Testis (tissue), 3 donors: ENCODE data around the gene ACAD11. TPM values are rescaled to one million over a fixed set of nuclear protein-coding genes. Genes with fewer than 3 reads are reported as not detected.

Experiments used
- DNase-seq: peaks from one replicate; pipeline ENCODE4 v3.0.0-alpha.2; 2019
- H3K27ac ChIP-seq, 2 donors: fragments of 200-600 bp; sonication (generic); one replicate each; pipeline ENCODE4 v1.5.1; 2019
- H3K27me3 ChIP-seq: fragments of 200-600 bp; sonication (generic); one replicate; pipeline ENCODE4 v1.5.1; 2019
- H3K36me3 ChIP-seq: fragments of 200-600 bp; sonication (generic); one replicate; pipeline ENCODE4 v1.5.1; 2017; ENCODE audit warnings: low read depth; ENCODE audit errors: missing control alignments
- H3K4me1 ChIP-seq: fragments of 200-600 bp; sonication (generic); one replicate; pipeline ENCODE4 v1.5.1; 2019
- H3K4me3 ChIP-seq, 2 donors: fragments of 200-600 bp; sonication (generic); one replicate each; pipeline ENCODE4 v1.5.1; 2017 to 2019
- H3K9me3 ChIP-seq: fragments of 200-600 bp; sonication (generic); one replicate; pipeline ENCODE4 v1.5.1; 2017
- CTCF ChIP-seq, 3 experiments: fragments of 450-650 bp in 2 of 3; fragments of 200-600 bp in 1 of 3; sonication (generic) in 1 of 3; IDR thresholded peaks; one replicate each; pipeline ENCODE4 v1.5.1; 2016 to 2019; ENCODE audit warnings: antibody characterized with exemption in 3 of 3, mild to moderate bottlenecking in 2 of 3, moderate library complexity in 1 of 3
- POLR2A ChIP-seq: fragments of 450-650 bp; IDR thresholded peaks from one replicate; pipeline ENCODE4 v1.6.1; 2017; ENCODE audit warnings: antibody characterized with exemption, mild to moderate bottlenecking, moderate library complexity
- WGBS, 2 donors: methylation state at CpG; one replicate each; pipeline ENCODE4 v1.1.5; 2018; 5-methylcytosine and 5-hydroxymethylcytosine counted together
- intact Hi-C: fragments of 100-400 bp; cut with DNase I; formaldehyde crosslinking; loops from one replicate; pipeline ENCODE4 v1.15.1; 2023; ENCODE audit warnings: low total_unique reads
- polyA plus RNA-seq: library from polyadenylated mRNA; stranded (reverse); fragments of 350-450 nt; fragmentation: Illumina TruSeq; extraction: RNeasy Lipid Tissue Mini Kit (QIAGEN cat#74804); gene quantifications from one replicate; pipeline ENCODE4 v1.2.3, GENCODE V29; 2014; ENCODE audit warnings: low read depth, low replicate concordance; ENCODE audit not compliant: insufficient read depth
- total RNA-seq, 2 donors: library from RNA; depleted of rRNA; stranded (reverse); fragments of >200 nt; gene quantifications; one replicate each; pipeline ENCODE4 v1.2.3, GENCODE V29; 2016

ACAD11 gene
- total and polyA plus RNA-seq, 3 donors from 2014 or later, result 26.1 to 37.9 (median 37.2) TPM

DNA sequence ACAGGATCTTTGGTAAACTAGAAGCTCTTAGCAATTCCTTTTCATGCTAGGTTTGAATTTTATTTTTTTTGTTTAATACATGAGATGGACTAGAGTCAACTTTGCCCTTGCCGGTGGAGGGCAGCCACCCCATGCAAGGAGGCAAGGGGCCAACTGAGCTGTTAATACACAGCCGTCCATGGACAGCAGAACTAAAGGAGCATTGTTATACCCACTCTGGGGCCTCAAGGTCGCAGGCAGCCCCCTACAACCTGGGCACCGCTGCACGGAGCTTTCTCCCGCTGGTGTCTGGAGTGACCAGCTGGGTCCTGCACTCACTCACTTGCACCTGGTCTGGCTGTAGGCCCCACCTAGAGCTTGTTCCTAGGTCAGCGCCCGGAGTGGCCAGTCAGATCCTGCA lies 110.4 kb downstream of the ACAD11 start:
- no peaks in the 10 kb centered on the region for H3K27me3 ChIP-seq
- no peaks in the 10 kb centered on the region for H3K36me3 ChIP-seq
- H3K4me1 ChIP-seq, result peaks cover 11% of the 10 kb centered on the region
- H3K27ac ChIP-seq, result no peak overlapping the region
- intact Hi-C loops, result no loop called here
- no peak for TF ChIP-seq CTCF (IDR thresholded peaks at IDR 0.05)
- no peak for TF ChIP-seq POLR2A
- 76 to 85% methylated on average over 8 of the region's 8 CpGs for WGBS, 2 donors
- no peaks in the 10 kb centered on the region for H3K9me3 ChIP-seq
- H3K4me3 ChIP-seq, result no peak overlapping the region
- no peak for DNase-seq

DNA sequence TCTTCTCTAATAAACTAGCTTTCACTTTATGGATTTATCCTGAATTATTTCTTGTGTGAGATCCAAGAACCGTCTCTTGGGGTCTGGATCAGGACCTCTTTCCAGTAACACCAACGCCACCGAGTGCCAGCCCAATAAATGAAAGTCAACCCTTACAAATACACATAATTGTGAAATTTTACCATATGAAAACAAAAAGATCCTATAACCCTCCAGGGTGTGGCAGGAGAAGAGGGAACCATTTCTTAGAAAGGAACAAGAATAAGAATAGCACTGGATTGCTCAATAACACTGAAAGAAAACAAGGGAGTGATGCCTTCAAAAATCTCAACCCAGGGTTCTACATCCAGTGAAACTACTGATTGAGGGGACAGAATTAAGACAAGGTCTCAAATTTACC lies 114.1 kb downstream of the ACAD11 start:
- DNase-seq, result no peak
- Histone ChIP-seq H3K27me3 (no peaks in the 10 kb centered on the region), H3K9me3 (no peaks in the 10 kb centered on the region), H3K4me1 (peaks cover 5% of the 10 kb centered on the region), H3K4me3 (no peak overlapping the region), H3K36me3 (no peaks in the 10 kb centered on the region), H3K27ac (no peak overlapping the region)
- no peak for TF ChIP-seq POLR2A
- TF ChIP-seq CTCF (IDR thresholded peaks at IDR 0.05), result no peak
- WGBS, 2 donors, result 71 to 76% methylated on average over 3 of the region's 3 CpGs
- intact Hi-C loops, result no loop called here

DNA sequence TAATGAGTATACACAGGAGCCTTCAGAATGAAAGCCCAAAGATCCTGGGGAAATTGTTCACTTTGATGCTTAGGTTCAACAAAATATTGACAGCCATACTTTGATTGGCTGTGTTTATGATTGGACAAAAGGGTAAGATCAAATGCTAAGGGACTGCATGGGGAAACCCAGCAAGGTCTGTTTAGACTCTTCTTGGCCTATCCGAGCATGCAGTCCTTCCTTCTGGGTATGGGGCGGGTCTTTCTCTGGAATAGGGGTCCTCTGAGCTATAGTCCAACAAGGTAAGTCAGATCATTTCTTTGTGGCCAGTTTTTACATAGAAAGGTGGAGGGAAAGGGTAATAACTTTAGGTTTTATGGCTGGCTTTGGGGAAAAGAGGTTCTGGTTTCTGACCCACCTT lies 115.5 kb downstream of the ACAD11 start:
- H3K36me3 ChIP-seq, result no peaks in the 10 kb centered on the region
- H3K27ac ChIP-seq, result no peak overlapping the region
- 95% methylated on average over 2 of the region's 2 CpGs for WGBS, 2 donors
- intact Hi-C loops, result loop anchor here (5.0 kb wide), 1 partner anchor 98 kb away; no protein-coding TSS in a partner anchor
- H3K4me1 ChIP-seq, result no peaks in the 10 kb centered on the region
- H3K9me3 ChIP-seq, result no peaks in the 10 kb centered on the region
- TF ChIP-seq POLR2A, result no peak
- no peak for TF ChIP-seq CTCF (IDR thresholded peaks at IDR 0.05)
- no peak overlapping the region for H3K4me3 ChIP-seq
- no peak for DNase-seq
- H3K27me3 ChIP-seq, result no peaks in the 10 kb centered on the region

- Histone ChIP-seq H3K9me3 (no peaks in the 10 kb centered on the region), H3K27me3 (no peaks in the 10 kb centered on the region), H3K4me3 (no peak overlapping the region), H3K36me3 (no peaks in the 10 kb centered on the region), H3K27ac (no peak overlapping the region), H3K4me1 (no peaks in the 10 kb centered on the region)
- DNase-seq, result no peak
- no peak for TF ChIP-seq POLR2A
- no peak for TF ChIP-seq CTCF (IDR thresholded peaks at IDR 0.05)
- WGBS, 2 donors, result 78 to 81% methylated on average over 2 of the region's 2 CpGs
- intact Hi-C loops, result loop anchor here (5.0 kb wide), 1 partner anchor 99 kb away; no protein-coding TSS in a partner anchor
Observed at GRCh38 chr3:132543011-132543739, 116.4 kb downstream of the ACAD11 start.

GRCh38 chr3:132542577-132542976 lies 117.0 kb downstream of the ACAD11 start:
- TF ChIP-seq CTCF (IDR thresholded peaks at IDR 0.05), result no peak
- no peak for TF ChIP-seq POLR2A
- intact Hi-C loops, result loop anchor here (5.0 kb wide), 1 partner anchor 100 kb away; no protein-coding TSS in a partner anchor
- H3K9me3 ChIP-seq, result no peaks in the 10 kb centered on the region
- no peaks in the 10 kb centered on the region for H3K27me3 ChIP-seq
- no peak overlapping the region for H3K4me3 ChIP-seq
- WGBS, 2 donors, result 66 to 73% methylated on average over 2 of the region's 2 CpGs
- no peak for DNase-seq
- no peaks in the 10 kb centered on the region for H3K36me3 ChIP-seq
- no peak overlapping the region for H3K27ac ChIP-seq
- H3K4me1 ChIP-seq, result no peaks in the 10 kb centered on the region
